T-helper 2 cell treated with Interferon-gamma antibody and Interleukin-4, amounts not matched to agents 100 ng/mL and 5 ng/mL, for 36 hours (primary cell): ENCODE results near the gene RMI2. TPM values are rescaled to one million over a fixed set of nuclear protein-coding genes. Genes with fewer than 3 reads are reported as not detected.
"Not testable (repeated sequence)": the region's sequence is repeated elsewhere in the genome, so short reads cannot be mapped to it uniquely, and the experiment has no call there.

Experiments
- intact Hi-C: fragments of 100-400 bp; cut with micrococcal nuclease; formaldehyde crosslinking; loops from one replicate; pipeline ENCODE4 v1.15.1; 2023
- total RNA-seq: library from RNA; stranded (reverse); gene quantifications from 2 replicates; pipeline ENCODE4 v1.2.3, GENCODE V29; 2022

Gene RMI2
- 59.5 and 59.6 TPM in 2 replicates for total RNA-seq

DNA sequence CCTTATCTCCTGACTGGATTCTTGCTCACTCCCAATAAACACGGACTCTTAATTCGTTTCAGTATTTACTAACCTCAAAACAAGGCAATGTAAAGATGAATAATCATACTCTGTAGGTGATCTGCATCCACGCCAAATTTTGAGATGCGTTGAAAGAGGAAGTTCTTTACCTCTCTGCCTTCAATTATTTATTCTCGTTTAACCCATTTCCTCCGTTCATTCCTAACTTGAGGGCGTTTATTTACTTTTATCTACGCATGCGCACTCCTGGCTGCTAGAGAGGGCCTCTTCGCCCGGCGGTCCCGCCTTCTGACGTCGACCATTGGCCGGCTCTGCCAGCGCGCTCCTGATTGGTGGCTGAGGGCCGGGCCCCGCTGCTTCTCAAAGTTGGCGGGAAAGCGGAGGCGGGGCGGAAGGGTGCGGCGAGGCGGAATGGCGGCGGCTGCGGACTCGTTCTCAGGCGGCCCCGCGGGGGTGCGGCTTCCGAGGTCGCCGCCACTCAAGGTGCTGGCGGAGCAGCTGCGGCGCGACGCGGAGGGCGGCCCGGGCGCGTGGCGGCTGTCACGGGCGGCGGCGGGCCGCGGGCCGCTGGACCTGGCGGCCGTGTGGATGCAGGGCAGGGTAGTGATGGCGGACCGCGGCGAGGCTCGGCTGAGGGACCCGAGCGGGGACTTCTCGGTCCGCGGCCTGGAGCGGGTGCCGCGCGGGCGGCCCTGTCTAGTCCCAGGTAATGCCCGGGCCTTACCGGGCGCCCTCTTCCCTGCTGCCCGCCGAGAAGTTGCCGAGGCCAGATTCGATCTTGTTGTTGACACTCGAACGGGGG, at the start of gene RMI2:
Gene RMI2, plus strand, starts transcription at position 420 of the 823 bp plus-strand sequence. Its CDS starts 13 bp downstream, at position 433.
- intact Hi-C loops: loop anchor here (1.0 kb wide), 3 partner anchors 9 to 401 kb away; partner anchors contain the start of genes CLEC16A and SOCS1

DNA sequence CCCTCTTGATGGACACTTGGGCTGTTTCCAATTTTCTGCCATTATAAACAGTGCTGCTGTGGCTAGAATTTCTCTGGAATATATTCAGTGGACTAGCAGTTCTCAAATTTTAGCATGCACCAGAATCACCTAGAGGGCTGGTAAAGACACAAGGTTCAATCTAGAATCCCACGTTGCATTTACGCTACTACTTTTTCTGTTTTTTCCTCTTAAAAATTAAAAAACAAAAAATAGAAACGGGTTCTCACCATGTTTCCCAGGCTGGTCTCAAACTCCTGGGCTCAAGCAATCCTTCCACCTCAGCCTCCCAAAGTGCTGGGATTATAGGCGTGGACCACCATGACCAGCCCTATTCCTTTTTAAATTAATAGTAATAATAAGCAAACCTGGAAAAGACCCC, 49.6 kb upstream of the RMI2 start:
- intact Hi-C loops: no loop called here

DNA sequence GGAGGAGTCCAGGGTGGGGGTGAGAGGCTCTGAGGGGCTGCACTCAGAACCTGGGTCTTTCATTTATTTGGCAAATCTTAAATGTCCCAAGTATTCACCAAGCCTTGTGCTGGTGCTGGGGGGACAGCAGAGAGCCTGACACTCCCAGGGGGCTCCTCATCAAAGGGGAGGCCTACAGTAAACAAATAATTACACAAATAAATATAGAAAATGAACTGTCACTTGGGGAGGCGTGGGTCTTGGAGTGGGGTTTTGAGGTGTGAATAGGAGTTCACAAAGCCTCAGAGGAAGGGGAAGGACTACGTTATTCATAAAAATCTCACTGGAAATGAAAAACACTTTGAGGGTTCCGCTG, 48.9 kb upstream of the RMI2 start:
- intact Hi-C loops: no loop called here

DNA sequence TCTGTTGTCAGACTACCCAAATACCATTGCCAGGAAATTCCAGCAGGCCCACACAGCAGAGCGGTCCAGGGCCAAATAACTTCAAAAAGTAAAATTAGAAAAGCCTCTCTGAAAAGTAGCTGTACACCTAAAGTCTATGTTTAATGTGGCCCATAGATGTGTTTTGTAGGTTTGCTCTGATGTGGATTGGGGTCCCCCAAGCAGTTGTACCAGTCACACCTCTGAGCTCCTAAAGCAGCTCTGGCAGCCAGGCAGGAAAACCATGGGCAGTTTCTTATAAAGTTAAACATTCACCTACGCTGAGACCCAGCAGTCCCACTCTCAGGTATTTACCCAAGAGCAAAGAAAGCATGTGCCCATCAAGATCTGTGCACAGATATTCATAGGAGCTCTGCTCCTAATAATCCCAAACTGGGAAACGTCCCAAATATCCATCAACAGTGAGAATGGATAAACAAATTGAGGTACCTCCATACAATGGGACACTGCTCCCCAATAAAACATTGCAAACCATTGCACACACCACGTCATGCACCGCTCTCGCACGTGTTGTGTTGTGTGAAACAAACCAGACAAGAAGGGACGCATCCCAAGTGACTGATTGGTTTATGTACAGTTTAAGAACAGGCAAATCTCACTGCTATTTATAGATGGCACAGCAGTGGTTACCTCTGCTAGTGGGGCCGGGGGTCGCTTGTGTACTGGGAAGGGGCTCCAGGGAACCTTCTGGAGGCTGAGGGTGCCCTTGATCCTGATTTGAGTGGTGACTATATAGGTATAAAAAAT, 48.4 kb upstream of the RMI2 start:
- intact Hi-C loops: no loop called here

DNA sequence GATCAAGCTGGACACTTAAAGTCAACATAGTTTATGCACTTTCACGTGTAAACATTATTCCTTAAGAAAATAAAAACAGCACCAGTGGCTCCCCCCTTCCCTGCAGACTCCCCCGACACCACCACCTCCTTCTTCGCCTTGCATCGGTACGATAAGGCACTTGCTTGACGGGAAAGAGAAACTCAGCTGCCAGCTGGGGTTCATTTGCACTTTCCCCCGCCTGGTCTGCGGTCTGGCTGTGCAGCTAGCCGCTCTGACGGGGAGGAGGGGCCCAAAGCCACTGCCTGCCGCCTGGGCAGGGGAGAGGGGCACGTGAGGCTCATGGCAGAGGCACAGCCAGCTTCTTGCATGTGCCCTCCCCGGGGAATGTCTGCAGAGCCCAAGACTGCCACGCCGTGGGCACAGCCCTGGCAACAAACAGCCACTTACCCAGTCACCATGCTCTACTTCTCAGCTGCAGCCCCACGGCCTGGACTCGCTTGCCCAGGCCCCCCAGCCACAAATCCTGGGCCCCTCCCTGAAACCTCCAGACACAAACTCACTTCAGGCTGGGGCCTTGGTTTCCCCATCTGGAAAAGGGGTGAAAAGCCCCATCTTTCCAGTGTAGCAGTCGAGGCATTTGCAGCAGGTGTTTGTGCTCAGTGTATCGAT, 47.6 kb upstream of the RMI2 start:
- intact Hi-C loops: no loop called here

DNA sequence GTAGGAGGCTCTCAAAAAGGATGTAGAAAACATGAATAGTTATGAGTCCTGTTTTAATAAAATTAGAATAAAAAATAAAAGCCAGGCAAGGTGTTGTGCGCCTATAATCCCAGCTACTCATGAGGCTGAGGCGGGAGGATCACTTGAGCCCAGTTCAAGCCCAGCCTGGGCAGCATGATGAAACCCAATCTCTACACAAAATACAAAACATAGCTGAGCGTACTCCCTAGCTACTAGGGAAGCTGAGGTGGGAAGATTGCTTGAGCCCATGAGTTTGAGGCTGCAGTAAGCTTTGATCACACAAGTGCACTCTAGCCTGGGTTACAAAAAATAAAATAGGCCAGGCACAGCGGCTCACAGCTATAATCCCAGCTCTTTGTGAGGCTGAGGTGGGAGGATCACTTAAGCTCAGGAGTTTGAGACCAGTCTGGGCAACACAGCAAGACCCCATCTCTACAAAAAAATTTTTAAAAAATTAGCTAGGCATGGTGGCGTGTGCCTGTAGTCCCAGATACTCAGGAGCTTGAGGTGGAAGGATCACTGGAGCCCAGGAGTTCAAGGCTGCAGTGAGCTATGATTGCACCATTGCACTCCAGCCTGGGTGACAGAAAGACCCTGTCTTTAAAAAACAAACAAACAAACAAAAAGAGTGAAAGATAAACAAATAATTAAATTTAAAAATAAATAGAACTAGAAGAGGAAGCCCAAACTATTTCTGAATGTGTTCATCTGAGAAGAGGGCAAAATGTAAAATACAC, 46.9 kb upstream of the RMI2 start:
- intact Hi-C loops: no loop called here

DNA sequence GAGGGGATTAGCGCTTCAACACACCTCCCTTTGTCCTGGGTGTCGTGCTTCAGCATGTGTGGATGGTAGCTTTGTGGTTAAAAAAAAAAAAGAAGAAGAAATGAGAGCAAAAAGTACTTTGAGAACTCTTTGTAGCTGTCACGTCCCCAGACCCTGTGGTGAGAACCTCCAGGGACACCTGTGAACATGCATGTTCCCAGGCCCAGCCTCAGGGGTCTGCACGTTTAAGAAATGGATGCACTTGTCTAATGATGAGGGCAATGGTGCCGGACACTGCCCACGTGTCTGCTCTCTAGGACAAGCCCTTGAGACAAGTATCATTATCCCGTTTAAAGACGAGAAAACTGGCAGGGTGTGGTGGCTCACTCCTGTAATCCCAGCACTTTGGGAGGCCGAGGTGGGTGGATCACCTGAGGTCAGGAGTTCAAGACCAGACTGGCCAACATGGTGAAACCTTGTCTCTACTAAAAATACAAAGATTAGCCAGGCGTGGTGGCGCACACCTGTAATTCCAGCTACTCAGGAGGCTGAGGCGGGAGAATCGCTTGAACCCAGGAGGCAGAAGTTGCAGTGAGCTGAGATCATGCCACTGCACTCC, 46.2 kb upstream of the RMI2 start:
- intact Hi-C loops: not testable (repeated sequence)

DNA sequence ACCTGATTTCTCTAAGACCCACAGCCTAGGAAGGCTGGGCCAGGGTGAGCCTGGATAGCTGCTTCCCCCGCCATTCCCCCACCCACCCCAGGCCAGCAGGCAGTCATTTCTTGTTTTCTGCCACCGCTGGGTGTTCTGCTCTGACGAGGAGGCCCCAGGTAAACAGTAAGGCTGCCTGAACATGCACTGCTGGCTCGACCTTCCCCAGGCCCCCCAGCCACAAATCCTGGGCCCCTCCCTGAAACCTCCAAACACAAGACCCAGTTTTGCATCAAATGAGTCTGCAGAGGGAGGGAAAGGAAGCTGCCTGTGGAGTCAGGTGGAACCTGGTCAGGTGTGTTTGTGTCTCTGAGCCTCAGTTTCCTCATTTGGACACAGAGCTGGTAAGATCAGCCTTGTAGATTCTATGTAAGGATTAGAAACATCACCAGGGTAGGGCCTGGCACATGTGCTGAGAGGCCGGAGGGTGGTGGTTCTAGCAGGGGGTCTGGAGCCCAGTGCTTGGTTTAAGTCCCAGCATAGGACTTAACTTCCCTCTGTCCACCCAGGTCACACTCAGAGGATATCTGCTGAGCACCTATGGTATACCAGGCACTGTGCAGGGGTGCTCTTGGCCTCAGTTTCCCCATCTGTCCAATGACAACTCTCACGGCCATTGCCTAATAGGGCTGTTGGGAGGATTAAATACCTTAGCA, 45.2 kb upstream of the RMI2 start:
- intact Hi-C loops: no loop called here

DNA sequence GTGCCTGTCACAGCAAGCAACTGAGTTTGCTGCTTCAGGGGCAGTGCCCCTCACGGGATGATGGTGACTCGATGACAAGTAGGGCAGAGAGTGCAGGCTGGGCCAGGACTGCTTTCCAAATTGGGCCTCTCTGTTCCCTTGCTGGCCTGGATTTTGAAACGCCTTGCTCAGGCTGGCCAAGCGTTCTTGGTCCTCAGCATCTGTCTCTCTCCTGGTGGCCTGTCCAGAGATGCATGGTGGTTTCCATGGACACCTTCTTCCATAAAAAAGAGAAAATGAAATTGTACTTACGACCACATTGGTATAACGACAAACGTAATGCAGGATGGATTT, 44.7 kb upstream of the RMI2 start:
- intact Hi-C loops: no loop called here

DNA sequence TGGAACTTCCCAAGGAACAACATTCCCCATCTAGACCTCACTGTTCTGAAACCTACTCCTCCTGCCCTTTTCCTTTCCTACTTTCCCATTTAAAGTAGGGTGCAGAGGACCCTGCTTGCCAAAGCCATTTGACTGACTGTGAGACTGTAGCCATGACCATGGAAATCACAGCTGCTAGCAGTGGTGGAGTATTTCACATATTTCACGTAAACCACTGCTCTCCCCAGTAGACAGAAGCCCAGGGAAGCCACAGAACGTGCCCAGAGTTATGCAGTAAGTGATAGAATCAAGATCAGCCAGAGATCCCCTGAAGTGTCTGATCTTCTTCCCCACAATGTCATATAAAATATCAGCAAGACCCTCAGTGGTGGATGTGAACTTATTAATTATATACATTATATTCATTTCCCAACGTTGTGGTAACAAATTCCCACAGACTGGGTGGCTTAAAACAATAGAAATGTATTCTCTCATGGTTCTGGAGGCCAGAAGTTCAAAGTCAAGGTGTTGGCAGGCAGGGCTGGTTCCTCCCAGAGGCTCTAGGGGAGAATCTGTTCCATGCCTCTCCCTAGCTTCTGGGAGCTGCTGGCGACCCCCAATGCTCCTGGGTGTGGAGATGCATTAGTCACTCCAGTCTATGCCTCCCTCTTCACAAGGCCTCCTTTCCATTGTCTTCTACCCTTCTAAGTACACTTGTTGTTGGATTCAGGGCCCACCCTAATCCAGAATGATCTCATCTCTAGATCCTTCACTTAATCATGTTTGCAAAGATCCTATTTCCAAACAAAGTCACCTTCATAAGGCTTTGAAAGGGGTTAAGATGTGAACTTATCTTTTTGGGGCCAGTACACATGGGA, 43.4 kb upstream of the RMI2 start:
- intact Hi-C loops: no loop called here

DNA sequence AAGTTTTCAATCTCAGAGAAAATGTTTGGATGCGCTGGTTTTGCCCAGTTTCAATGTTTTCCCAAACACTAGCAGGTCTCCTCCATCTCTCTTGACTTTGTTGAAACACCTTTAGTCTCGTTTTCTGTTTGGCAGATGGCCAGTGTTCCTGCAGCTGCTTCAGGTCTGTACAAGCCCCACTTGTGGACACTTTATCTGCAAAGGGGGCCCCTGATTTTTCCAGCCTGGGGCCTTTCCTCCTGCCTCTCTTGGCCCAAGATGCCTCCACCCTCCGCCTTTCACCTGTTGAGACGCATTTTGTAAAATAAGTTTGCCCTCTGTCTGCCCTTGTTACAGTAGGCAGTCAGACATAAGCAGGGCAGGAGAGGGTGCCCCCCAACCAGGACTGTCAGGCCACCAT, 42.3 kb upstream of the RMI2 start:
- intact Hi-C loops: no loop called here

DNA sequence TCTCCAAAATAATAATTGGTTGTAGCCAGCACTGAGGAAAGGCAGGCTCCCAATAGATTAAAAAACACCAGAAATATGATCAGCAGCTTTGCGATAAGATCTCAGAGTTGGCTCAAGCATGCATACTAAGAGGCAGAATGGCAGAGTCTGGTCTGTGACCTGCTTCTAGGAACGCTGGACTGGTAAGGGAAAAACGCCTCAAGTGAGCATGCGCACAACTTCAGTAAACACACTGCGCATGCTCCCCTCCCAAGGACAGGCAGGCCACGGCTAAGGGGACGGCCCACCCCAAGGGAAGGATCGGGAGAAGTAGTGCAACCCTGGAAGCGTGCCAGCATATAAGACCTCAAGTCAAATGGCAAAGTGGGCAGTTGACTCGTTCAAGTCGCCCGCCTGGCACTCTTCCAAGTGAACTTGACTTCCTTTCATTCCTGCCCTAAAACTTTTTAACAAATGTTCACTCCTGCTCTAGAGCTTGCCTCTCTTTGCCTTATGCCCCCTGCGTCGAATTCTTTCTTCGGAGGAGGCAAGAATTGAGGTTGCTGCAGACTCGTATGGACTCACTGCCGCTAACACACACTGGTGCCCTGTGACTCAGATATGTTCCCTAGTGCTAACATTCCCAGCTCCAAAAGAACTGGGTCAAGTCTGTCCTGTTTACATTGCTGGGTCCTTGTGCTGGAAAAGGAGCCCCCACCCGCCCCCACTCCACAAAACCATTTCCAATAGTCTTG, 41.7 kb upstream of the RMI2 start:
- intact Hi-C loops: no loop called here

DNA sequence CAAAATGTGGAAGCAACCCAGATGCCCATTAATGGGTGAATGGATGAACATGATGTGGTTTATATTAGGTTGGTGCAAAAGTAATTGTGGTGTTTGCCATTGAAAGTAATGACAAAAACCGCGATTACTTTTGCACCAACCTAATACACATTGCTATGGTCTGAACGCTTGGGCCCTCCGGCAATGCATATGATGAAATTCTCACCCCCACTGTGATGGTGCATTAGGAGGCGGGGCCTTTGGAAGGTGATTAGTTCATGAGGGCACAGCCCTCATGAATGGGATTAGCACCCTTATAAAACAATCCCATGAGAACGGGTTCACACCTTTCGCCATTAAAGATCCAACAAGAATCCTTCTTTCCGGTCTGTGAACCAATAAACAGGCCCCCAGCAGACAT, 38.9 kb upstream of the RMI2 start:
- intact Hi-C loops: no loop called here

DNA sequence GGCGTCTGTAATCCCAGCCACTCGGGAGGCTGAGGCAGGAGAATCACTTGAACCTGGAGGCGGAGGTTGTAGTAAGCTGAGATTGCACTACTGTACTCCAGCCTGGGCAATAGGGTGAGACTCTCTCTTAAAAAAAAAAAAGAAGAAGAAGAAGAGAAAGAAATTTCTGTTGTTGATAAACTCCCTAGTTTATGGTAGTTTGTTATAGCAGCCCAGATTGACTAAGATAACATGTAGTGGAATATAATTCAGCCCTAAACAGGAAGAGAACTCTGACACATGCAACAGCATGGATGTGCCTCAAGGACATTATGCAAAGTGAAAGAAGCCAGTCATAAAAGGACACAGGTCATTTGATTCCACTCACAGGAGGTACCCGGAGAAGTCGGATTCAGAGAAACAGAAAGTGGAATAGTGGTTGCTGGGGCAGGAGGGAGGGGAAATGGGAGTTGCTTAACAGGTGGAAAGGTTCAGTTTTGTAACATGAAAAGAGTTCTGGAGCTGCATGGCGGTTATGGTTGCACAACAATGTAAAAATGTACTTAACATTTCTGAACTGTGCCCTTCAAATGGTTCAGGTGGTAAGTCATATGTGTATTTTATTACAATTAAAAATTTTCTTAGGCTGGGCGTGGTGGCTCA, 38.1 kb upstream of the RMI2 start:
- intact Hi-C loops: no loop called here

DNA sequence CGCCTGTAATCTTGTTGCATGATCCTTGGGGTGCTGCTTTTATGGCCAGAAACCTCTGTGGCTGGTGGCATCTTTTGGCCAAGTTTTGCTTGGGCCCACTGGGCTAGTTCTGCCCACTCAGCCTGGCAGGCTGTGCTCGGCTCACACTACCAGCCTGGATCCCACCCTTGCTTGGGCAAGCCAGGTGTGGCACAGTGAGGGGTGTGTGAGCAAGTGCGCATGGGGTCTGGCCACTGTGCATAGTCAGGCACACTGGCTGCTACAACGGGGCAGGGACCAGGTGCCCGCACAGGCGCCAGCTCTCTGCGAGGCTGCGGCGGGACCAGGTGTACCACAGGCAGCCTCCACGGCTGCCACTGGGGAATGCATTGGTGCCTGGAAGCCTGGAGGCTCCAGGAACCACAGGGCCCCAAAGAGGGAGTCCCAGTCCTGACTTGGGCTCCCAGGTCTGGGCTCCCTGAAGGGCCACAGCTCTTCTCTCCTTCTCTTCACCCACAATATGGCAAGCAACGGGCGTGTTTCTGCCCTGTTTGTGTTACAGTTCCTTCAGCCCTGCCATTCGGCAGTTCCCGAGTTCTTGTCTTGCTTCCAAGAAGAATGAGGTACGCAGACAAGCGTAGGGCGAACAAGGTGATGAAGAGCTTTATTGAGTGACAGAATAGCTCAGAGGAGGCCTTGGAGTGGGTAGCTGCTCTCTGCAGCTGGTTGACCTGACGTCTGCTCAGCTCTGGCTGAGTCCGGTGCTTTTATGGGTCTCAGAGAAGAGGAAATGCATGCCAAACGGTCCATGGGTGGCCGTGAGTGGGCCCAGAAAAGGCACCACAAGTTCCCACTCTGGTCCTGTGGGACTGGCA, 37.4 kb upstream of the RMI2 start:
- intact Hi-C loops: no loop called here

DNA sequence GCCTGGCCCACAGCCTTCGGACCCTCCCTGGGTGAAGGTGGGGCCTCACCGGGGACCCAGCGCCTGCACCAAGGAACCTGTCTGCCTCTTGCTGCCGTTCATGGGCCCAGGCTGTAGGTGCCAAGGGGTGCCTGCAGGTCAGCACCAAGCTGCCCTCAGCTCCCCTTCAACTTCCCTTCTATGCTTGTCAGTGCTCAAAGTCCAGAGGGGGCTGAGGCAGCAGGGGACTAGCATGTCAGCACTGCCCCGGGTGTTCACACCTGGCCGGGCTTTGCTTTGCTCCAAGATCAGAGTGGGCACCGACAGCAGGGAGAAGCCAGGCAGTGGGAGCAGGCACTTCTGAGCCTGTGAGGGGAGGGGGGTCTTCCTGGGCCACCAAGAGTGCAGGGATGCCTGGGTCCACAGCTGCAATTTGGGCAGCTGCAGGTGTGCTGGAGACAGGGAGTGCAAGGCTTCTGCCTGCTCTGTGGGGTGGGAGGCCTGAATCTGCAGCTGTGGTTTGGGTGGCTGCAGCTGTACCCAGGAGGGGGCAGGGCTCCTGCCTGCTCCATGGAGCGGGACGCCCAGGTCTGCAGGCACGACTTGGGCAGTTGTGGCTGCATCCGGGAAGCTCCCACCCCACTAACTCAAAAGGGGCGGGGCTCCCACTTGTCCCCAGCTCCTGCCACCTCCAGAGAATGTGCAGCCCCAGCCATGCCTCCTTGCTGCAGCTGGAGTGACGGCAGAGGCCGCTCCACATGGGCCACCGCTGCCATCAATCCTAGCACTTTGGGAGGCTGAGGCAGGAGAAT, 36.6 kb upstream of the RMI2 start:
- intact Hi-C loops: no loop called here
